IMR-90 (cell line): ENCODE results near the gene POLR2F. TPM values are rescaled to one million over a fixed set of nuclear protein-coding genes. Genes with fewer than 3 reads are reported as not detected.
A peak's percentile ranks its signal among the peaks of the same experiment; 100 is the strongest.

Experiments
- ATAC-seq: fragments of 200-7000 bp; cut with Tn5 transposase; 2 replicates; pipeline ENCODE4 v1.9.1; 2020; ENCODE audit warnings: low read depth, mild to moderate bottlenecking, moderate library complexity
- BruUV-seq: library from RNA; stranded (reverse); fragments of 400-500 nt; replicated peaks from 2 replicates; lab custom pipeline; 2021; lab: Mats Ljungman, UMichigan
- CTCF ChIA-PET: fragments of 300-600 bp; formaldehyde crosslinking; extraction: SDS; loops from one replicate; lab custom pipeline; 2021; ENCODE audit warnings: antibody characterized with exemption; lab: Yijun Ruan, JAX
- POLR2A ChIA-PET: fragments of 300-600 bp; sonication (Branson Sonifier 250); formaldehyde crosslinking; loops from one replicate; lab custom pipeline; 2022; ENCODE audit warnings: antibody characterized with exemption; ENCODE audit not compliant: unreplicated experiment; lab: Charles Lee
- DNase-seq: peaks from one replicate; pipeline ENCODE4 v3.0.0; 2013
- H2AFZ ChIP-seq: replicated peaks from 2 replicates; pipeline ENCODE3; 2013; ENCODE audit warnings: low read length, mild to moderate bottlenecking; ENCODE audit not compliant: poor library complexity
- H2AK5ac ChIP-seq: 2 replicates; pipeline ENCODE4 v1.6.1; 2013; ENCODE audit warnings: low read depth, low read length, inconsistent platforms
- H2AK9ac ChIP-seq: replicated peaks from 2 replicates; pipeline ENCODE3; 2013; ENCODE audit warnings: mild to moderate bottlenecking, low read depth, low read length, moderate library complexity; ENCODE audit not compliant: poor library complexity
- H2BK120ac ChIP-seq: 2 replicates; pipeline ENCODE4 v1.6.1; 2013; ENCODE audit warnings: low read depth, low read length, inconsistent platforms
- H2BK15ac ChIP-seq: 3 replicates; pipeline ENCODE4 v1.6.1; 2013; ENCODE audit warnings: low read depth, low read length, inconsistent platforms
- H2BK20ac ChIP-seq: 2 replicates; pipeline ENCODE4 v1.6.1; 2013; ENCODE audit warnings: low read depth, mild to moderate bottlenecking, inconsistent platforms, low read length, moderate library complexity
- H2BK5ac ChIP-seq: 2 replicates; pipeline ENCODE4 v1.6.1; 2013; ENCODE audit warnings: mild to moderate bottlenecking, low read depth, low read length, inconsistent platforms; ENCODE audit not compliant: poor library complexity, severe bottlenecking
- H3K14ac ChIP-seq: replicated peaks from 2 replicates; pipeline ENCODE4 v1.6.1; 2013; ENCODE audit warnings: low read depth, low read length, inconsistent platforms
- H3K18ac ChIP-seq: 2 replicates; pipeline ENCODE4 v1.6.1; 2013; ENCODE audit warnings: low read depth, low read length, control low read depth
- H3K23ac ChIP-seq: 2 replicates; pipeline ENCODE4 v1.6.1; 2013; ENCODE audit warnings: low read depth, low read length, inconsistent platforms
- H3K27ac ChIP-seq: 2 replicates; pipeline ENCODE4 v1.5.1; 2013; ENCODE audit warnings: mild to moderate bottlenecking, control low read depth, low read length; ENCODE audit not compliant: insufficient read depth
- H3K27me3 ChIP-seq: 2 replicates; pipeline ENCODE4 v1.6.1; 2013; ENCODE audit warnings: low read length; ENCODE audit not compliant: control insufficient read depth, insufficient read depth
- H3K36me3 ChIP-seq: 2 replicates; pipeline ENCODE4 v1.6.1; 2013; ENCODE audit warnings: low read length, mixed read lengths; ENCODE audit not compliant: control insufficient read depth, insufficient read depth
- H3K4ac ChIP-seq: 2 replicates; pipeline ENCODE4 v1.6.1; 2013; ENCODE audit warnings: low read depth, low read length, inconsistent platforms
- H3K4me1 ChIP-seq: 2 replicates; pipeline ENCODE4 v1.6.1; 2013; ENCODE audit warnings: low read length, mixed read lengths; ENCODE audit not compliant: control insufficient read depth, insufficient read depth
- H3K4me2 ChIP-seq: 2 replicates; pipeline ENCODE4 v1.6.1; 2013; ENCODE audit warnings: low read depth, mild to moderate bottlenecking, control low read depth, low read length, moderate library complexity
- H3K4me3 ChIP-seq: 2 replicates; pipeline ENCODE4 v1.5.1; 2013; ENCODE audit warnings: low read depth, mild to moderate bottlenecking, control low read depth, low read length, moderate library complexity; ENCODE audit not compliant: insufficient read depth
- H3K56ac ChIP-seq: 2 replicates; pipeline ENCODE4 v1.6.1; 2013; ENCODE audit warnings: low read length, inconsistent platforms; ENCODE audit not compliant: insufficient read depth; ENCODE audit errors: extremely low read depth
- H3K79me1 ChIP-seq, 2 experiments: 2 replicates each; pipeline ENCODE4 v1.6.1; 2013; ENCODE audit warnings: low read length in 2 of 2, inconsistent platforms in 1 of 2, low read depth in 1 of 2
- H3K9ac ChIP-seq: 2 replicates; pipeline ENCODE4 v1.6.1; 2013; ENCODE audit warnings: low read depth, low read length, control low read depth
- H3K9me1 ChIP-seq: 2 replicates; pipeline ENCODE4 v1.6.1; 2013; ENCODE audit warnings: low read length, inconsistent platforms; ENCODE audit not compliant: insufficient read depth
- H3K9me3 ChIP-seq: 2 replicates; pipeline ENCODE4 v1.6.1; 2013; ENCODE audit warnings: low read length; ENCODE audit not compliant: control insufficient read depth, insufficient read depth
- H4K20me1 ChIP-seq: 2 replicates; pipeline ENCODE4 v1.6.1; 2013; ENCODE audit warnings: low read length, inconsistent platforms; ENCODE audit not compliant: insufficient read depth
- H4K5ac ChIP-seq: 2 replicates; pipeline ENCODE4 v1.6.1; 2013; ENCODE audit warnings: mild to moderate bottlenecking, low read depth, low read length, control low read depth
- H4K8ac ChIP-seq, 2 experiments: 2 replicates each; pipeline ENCODE4 v1.6.1; 2013; ENCODE audit warnings: low read depth in 2 of 2, low read length in 2 of 2, control low read depth in 1 of 2, inconsistent platforms in 1 of 2
- H4K91ac ChIP-seq: 2 replicates; pipeline ENCODE4 v1.6.1; 2013; ENCODE audit warnings: low read depth, low read length, inconsistent platforms; ENCODE audit not compliant: insufficient read depth
- CEBPB ChIP-seq: IDR thresholded peaks from 2 replicates; pipeline ENCODE4 v1.6.1; 2012; ENCODE audit warnings: low read depth, low read length, improper control_type of control experiment
- FOS ChIP-seq: fragments of 150-350 bp; IDR thresholded peaks from 2 replicates; pipeline ENCODE4 v1.6.1; 2016; ENCODE audit warnings: low read depth, low read length
- POLR2A ChIP-seq: IDR thresholded peaks from 2 replicates; pipeline ENCODE4 v1.6.1; 2012; ENCODE audit warnings: mild to moderate bottlenecking, low read depth, low read length
- WGBS, 2 experiments: methylation state at CpG; one replicate each; pipeline versions ENCODE4 v1.1.5 to v1.1.7; 2013; ENCODE audit warnings: missing lambda C conversion rate in 2 of 2; ENCODE audit not compliant: insufficient read length in 1 of 2; ENCODE audit errors: extremely low coverage in 2 of 2; 5-methylcytosine and 5-hydroxymethylcytosine counted together
- dilution Hi-C: fragments of 300-500 bp; cut with HindIII; formaldehyde crosslinking; loops from one replicate; pipeline ENCODE4 v1.14.3; 2018; ENCODE audit warnings: low sequenced_read_pairs; ENCODE audit not compliant: unreplicated experiment
- in situ Hi-C: fragments of 300-500 bp; cut with MboI; formaldehyde crosslinking; loops from 3 replicates; pipeline ENCODE4 v1.14.3; 2019; ENCODE audit warnings: low sequenced_read_pairs, inconsistent platforms, mixed read lengths
- intact Hi-C: fragments of 100-400 bp; cut with micrococcal nuclease; formaldehyde crosslinking; loops from 2 replicates; pipeline ENCODE4 v1.10.0; 2022
- polyA plus RNA-seq, 3 experiments: library from polyadenylated mRNA; depleted of rRNA; stranded (reverse); fragments of >200 nt; gene quantifications; 2 replicates each; pipeline ENCODE4 v1.2.3, GENCODE V29; 2012; ENCODE audit warnings: low replicate concordance in 1 of 3
- total RNA-seq: library from RNA; depleted of rRNA; stranded (reverse); fragments of >200 nt; gene quantifications from 2 replicates; pipeline ENCODE4 v1.2.3, GENCODE V29; 2012

The POLR2F gene
- total and polyA plus RNA-seq, 2 of the 4 experiments (the other 2 are of a cell fraction), result 26.0 to 147 TPM

GRCh38 chr22:37940698-37941376, 12.7 kb upstream of the POLR2F start:
- POLR2A ChIA-PET, result no interaction called here
- 72% methylated on average over 9 of the region's 12 CpGs; no CpG with 5 or more reads in 1 of the 2 experiments for WGBS, 2 experiments
- Histone ChIP-seq H4K8ac (no peak overlapping the region), H2AK5ac (no peak overlapping the region), H3K4me3 (no peak overlapping the region), H3K14ac (no peak overlapping the region), H3K27me3 (no peaks in the 10 kb centered on the region), H2BK5ac (no peak overlapping the region), H3K4me2 (no peak overlapping the region), H3K9me3 (no peaks in the 10 kb centered on the region), H2BK120ac (no peak overlapping the region), H3K18ac (no peak overlapping the region), H2AK9ac (peak overlapping the region; percentile 23), H3K9ac (no peak overlapping the region), H4K20me1 (no peaks in the 10 kb centered on the region; the same call in 1 of the 2 replicates), H3K23ac (no peak overlapping the region), H3K4me1 (no peaks in the 10 kb centered on the region), H3K9me1 (0 out of 2 replicates have a peak, but pooled peaks cover 7% of the 10 kb centered on the region), H3K56ac (no peak overlapping the region), H3K36me3 (peaks cover 47% of the 10 kb centered on the region), H3K79me1 (peaks cover 3 to 9% of the 10 kb centered on the region in 2 experiments; a peak in 2 of 4 replicates), H4K91ac (no peak overlapping the region), H3K27ac (no peak overlapping the region), H4K5ac (no peak overlapping the region), H2BK15ac (no peak overlapping the region), H2AFZ (no peak overlapping the region), H2BK20ac (no peak overlapping the region), H3K4ac (no peak overlapping the region)
- BruUV-seq, result no TSS peak
- no peak for TF ChIP-seq FOS
- TF ChIP-seq CEBPB, result no peak
- no peak for TF ChIP-seq POLR2A
- no peak for DNase-seq
- no peak for ATAC-seq
- CTCF ChIA-PET, result no interaction called here
- intact Hi-C loops, result no loop called here
- dilution Hi-C loops, result no loop called here
- in situ Hi-C loops, result no loop called here
